PC-3 (cell line): ENCODE results near the gene C1GALT1. TPM values are rescaled to one million over a fixed set of nuclear protein-coding genes. Genes with fewer than 3 reads are reported as not detected.

Source experiments
- ATAC-seq: fragments of 200-7000 bp; cut with Tn5 transposase; 2 replicates; pipeline ENCODE4 v1.9.1; 2020; ENCODE audit warnings: mild to moderate bottlenecking, moderate library complexity
- BruUV-seq: library from RNA; stranded (reverse); fragments of 400-500 nt; replicated peaks from 2 replicates; lab custom pipeline; 2021; lab: Mats Ljungman, UMichigan
- CTCF ChIA-PET: fragments of 300-600 bp; sonication (Branson Sonifier 250); formaldehyde crosslinking; loops from one replicate; lab custom pipeline; 2022; ENCODE audit warnings: antibody characterized with exemption; lab: Charles Lee
- POLR2A ChIA-PET: fragments of 300-600 bp; sonication (Branson Sonifier 250); formaldehyde crosslinking; loops from one replicate; lab custom pipeline; 2022; ENCODE audit warnings: antibody characterized with exemption; ENCODE audit not compliant: unreplicated experiment; lab: Charles Lee
- DNase-seq: peaks from one replicate; pipeline ENCODE4 v3.0.0-alpha.2; 2015
- H2AFZ ChIP-seq: fragments of 300-600 bp; sonication (generic); 2 replicates; pipeline ENCODE4 v1.6.0; 2016; ENCODE audit warnings: antibody characterized with exemption, low read length
- H3F3A ChIP-seq: fragments of 300-600 bp; sonication (generic); one replicate; pipeline ENCODE4 v1.6.0; 2017; ENCODE audit warnings: antibody characterized with exemption, low read length, control low read depth, mild to moderate bottlenecking; ENCODE audit not compliant: unreplicated experiment
- H3K27ac ChIP-seq: fragments of 300-600 bp; sonication (generic); 2 replicates; pipeline ENCODE4 v1.5.1; 2016; ENCODE audit warnings: mild to moderate bottlenecking, low read length
- H3K27me3 ChIP-seq: fragments of 300-600 bp; sonication (generic); 2 replicates; pipeline ENCODE4 v1.6.1; 2016; ENCODE audit warnings: low read length, mixed read lengths
- H3K36me3 ChIP-seq: fragments of 300-600 bp; sonication (generic); 2 replicates; pipeline ENCODE4 v1.6.1; 2016; ENCODE audit warnings: low read depth, mixed run types, low read length, mixed read lengths
- H3K4me1 ChIP-seq: fragments of 300-600 bp; sonication (generic); 2 replicates; pipeline ENCODE4 v1.5.1; 2016; ENCODE audit warnings: low read length; ENCODE audit not compliant: insufficient read depth
- H3K4me2 ChIP-seq: fragments of 300-600 bp; sonication (generic); 2 replicates; pipeline ENCODE4 v1.6.0; 2016; ENCODE audit warnings: low read length
- H3K4me3 ChIP-seq: fragments of 300-600 bp; sonication (generic); 2 replicates; pipeline ENCODE4 v1.5.1; 2016; ENCODE audit warnings: mild to moderate bottlenecking, low read length, mixed read lengths
- H3K79me2 ChIP-seq: fragments of 300-600 bp; sonication (generic); 2 replicates; pipeline ENCODE4 v1.6.1; 2017; ENCODE audit warnings: low read length, mixed read lengths
- H3K9ac ChIP-seq: fragments of 300-600 bp; sonication (generic); 2 replicates; pipeline ENCODE4 v1.6.0; 2016; ENCODE audit warnings: mild to moderate bottlenecking, low read length
- H3K9me2 ChIP-seq: fragments of 300-600 bp; sonication (generic); replicated peaks from 2 replicates; pipeline ENCODE4 v1.6.1; 2016; ENCODE audit warnings: mixed run types, low read length, mixed read lengths
- H3K9me3 ChIP-seq: fragments of 300-600 bp; sonication (generic); 2 replicates; pipeline ENCODE4 v1.6.1; 2016; ENCODE audit warnings: low read length, mixed read lengths
- H4K20me1 ChIP-seq: fragments of 300-600 bp; sonication (generic); 2 replicates; pipeline ENCODE4 v1.6.1; 2016; ENCODE audit warnings: low read length, mixed read lengths
- EZH2 ChIP-seq: fragments of 300-600 bp; sonication (generic); IDR thresholded peaks from one replicate; pipeline ENCODE4 v1.6.1; 2017; ENCODE audit warnings: antibody characterized with exemption, mild to moderate bottlenecking, low read length; ENCODE audit not compliant: unreplicated experiment
- EZH2phosphoT487 ChIP-seq: fragments of 300-600 bp; sonication (generic); IDR thresholded peaks from 2 replicates; pipeline ENCODE4 v1.6.1; 2018; ENCODE audit warnings: mild to moderate bottlenecking, antibody characterized with exemption, low read length, borderline replicate concordance
- intact Hi-C: fragments of 100-400 bp; cut with micrococcal nuclease; formaldehyde crosslinking; loops from 2 replicates; pipeline ENCODE4 v1.9.0; 2023
- total RNA-seq: library from RNA; depleted of rRNA; stranded (reverse); fragments of >200 nt; gene quantifications from 2 replicates; pipeline ENCODE4 v1.2.3, GENCODE V29; 2014
- TF ChIP-seq, protein P1 (sequence below): fragments of 300-600 bp; sonication (generic); conservative IDR thresholded peaks from 2 replicates; pipeline ENCODE4 v1.5.1; 2017; ENCODE audit warnings: antibody characterized with exemption, low read depth, mild to moderate bottlenecking, low read length

The C1GALT1 gene
- total RNA-seq, 1 experiment from 2014 or later: 32.3 TPM

DNA sequence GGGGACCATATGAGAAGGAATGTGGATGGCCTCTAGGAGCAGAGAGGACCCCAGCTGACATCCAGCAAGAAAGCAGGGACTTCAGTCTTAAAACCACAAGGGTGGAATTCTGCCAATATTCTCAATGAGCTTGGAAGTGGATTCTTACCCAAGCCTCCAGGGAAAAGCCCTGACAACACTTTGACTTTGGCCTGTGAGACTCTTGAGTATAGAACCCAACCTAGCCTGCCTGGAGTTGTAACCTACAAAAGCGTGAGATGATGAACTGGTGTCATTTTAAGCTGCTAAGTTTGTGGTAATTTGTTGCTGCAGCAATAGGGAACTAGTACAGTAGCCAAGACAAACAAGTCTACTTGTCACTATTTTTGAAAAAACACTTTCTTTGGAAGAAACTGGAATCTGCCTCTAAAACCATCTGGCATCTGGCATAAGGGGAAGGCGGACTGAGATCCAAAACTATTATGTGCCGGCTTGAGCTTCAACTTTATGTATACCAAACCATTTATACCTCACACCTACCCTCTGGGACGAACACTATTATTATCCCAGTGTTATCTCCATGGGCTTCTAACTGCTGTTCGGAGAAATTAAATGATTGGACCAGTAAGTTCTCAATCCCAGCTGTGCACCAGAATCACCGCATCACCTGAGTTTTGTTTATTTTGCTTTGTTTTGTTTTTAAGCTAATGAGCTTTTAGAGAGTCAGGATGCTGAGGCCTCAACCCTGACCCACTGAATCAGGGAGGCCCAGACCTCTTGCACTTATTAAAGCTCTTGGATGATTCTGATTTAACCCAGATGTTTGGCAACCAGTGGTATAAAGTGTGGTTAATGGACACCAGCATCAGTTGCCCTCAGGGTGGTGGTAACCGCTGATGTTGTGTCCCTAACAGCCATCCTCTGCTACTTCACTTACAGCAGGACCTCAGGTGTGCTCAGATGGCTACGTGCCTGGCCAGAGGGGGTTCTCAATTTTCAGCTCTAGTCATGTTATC, 83.0 kb downstream of the C1GALT1 start:
- no peaks in the 10 kb centered on the region for H3F3A ChIP-seq
- no TSS peak for BruUV-seq
- no peaks in the 10 kb centered on the region for H4K20me1 ChIP-seq
- H3K4me1 ChIP-seq: no peaks in the 10 kb centered on the region
- no peaks in the 10 kb centered on the region for H3K79me2 ChIP-seq
- DNase-seq (no peak), ATAC-seq (no peak)
- POLR2A ChIA-PET: no interaction called here
- no peak overlapping the region for H3K27ac ChIP-seq
- no peaks in the 10 kb centered on the region for H3K27me3 ChIP-seq
- H3K9ac ChIP-seq: no peak overlapping the region
- no peak for TF ChIP-seq EZH2phosphoT487
- TF ChIP-seq, protein P1, sequence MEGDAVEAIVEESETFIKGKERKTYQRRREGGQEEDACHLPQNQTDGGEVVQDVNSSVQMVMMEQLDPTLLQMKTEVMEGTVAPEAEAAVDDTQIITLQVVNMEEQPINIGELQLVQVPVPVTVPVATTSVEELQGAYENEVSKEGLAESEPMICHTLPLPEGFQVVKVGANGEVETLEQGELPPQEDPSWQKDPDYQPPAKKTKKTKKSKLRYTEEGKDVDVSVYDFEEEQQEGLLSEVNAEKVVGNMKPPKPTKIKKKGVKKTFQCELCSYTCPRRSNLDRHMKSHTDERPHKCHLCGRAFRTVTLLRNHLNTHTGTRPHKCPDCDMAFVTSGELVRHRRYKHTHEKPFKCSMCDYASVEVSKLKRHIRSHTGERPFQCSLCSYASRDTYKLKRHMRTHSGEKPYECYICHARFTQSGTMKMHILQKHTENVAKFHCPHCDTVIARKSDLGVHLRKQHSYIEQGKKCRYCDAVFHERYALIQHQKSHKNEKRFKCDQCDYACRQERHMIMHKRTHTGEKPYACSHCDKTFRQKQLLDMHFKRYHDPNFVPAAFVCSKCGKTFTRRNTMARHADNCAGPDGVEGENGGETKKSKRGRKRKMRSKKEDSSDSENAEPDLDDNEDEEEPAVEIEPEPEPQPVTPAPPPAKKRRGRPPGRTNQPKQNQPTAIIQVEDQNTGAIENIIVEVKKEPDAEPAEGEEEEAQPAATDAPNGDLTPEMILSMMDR: no peak
- TF ChIP-seq EZH2: no peak
- no peaks in the 10 kb centered on the region for H3K9me2 ChIP-seq
- H3K9me3 ChIP-seq: no peaks in the 10 kb centered on the region
- H3K4me2 ChIP-seq: no peak overlapping the region
- CTCF ChIA-PET: no interaction called here
- no peak overlapping the region for H2AFZ ChIP-seq
- intact Hi-C loops: no loop called here
- no peaks in the 10 kb centered on the region for H3K36me3 ChIP-seq
- no peak overlapping the region for H3K4me3 ChIP-seq

DNA sequence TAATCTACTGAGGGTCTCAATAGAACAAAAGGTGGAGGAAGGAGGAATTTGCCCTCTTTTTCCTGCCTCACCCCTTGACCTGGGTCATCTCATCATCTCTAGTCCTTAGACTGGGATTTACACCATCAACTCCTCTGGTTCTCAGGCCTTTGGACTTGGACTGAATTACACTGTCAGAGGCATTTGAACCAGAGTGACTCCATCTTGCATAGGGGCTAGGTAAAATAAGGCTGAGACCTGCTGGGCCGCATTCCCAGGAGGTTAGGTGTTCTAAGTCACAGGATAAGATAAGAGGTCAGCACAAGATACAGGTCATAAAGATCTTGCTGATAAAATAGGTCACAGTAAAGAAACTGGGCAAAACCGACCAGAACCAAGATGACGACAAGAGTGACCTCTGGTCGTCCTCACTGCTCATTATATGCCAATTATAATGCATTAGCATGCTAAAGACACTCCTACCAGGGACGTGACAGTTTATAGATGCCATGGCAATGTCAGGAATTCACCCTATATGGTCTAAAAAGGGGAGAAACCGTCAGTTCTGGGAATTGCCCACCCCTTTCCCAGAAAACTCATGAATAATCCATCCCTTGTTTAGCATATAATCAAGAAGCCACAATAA, 84.0 kb downstream of the C1GALT1 start:
- Histone ChIP-seq H4K20me1 (no peaks in the 10 kb centered on the region), H3K9ac (no peak overlapping the region), H3F3A (no peaks in the 10 kb centered on the region), H3K4me2 (no peak overlapping the region), H3K4me1 (no peaks in the 10 kb centered on the region), H2AFZ (no peak overlapping the region), H3K9me3 (no peaks in the 10 kb centered on the region), H3K4me3 (no peak overlapping the region), H3K27me3 (no peaks in the 10 kb centered on the region), H3K36me3 (no peaks in the 10 kb centered on the region), H3K79me2 (no peaks in the 10 kb centered on the region), H3K27ac (no peak overlapping the region), H3K9me2 (no peaks in the 10 kb centered on the region)
- no peak for ATAC-seq
- no peak for TF ChIP-seq EZH2phosphoT487
- no peak for TF ChIP-seq EZH2
- TF ChIP-seq, protein P1: no peak
- POLR2A ChIA-PET: no interaction called here
- no peak for DNase-seq
- CTCF ChIA-PET: no interaction called here
- BruUV-seq: no TSS peak
- intact Hi-C loops: no loop called here
